Pancreas (tissue), 10 donors: ENCODE data around the gene FAM81B. TPM values are rescaled to one million over a fixed set of nuclear protein-coding genes. Genes with fewer than 3 reads are reported as not detected.

Experiments used
- ATAC-seq, 4 donors: fragments of 200-7000 bp; cut with Tn5 transposase; one replicate each; pipeline versions ENCODE4 v1.8.0 to v1.9.1; 2020; ENCODE audit warnings: mild to moderate bottlenecking in 4 of 4, moderate library complexity in 4 of 4
- DNase-seq, 6 donors: peaks; one replicate each; pipeline ENCODE4 v3.0.0-alpha.2; 2020
- FAIRE-seq: peaks from 2 replicates; lab custom pipeline; 2012; peaks lifted over from hg19 to GRCh38; lab: Jason Lieb, UNC
- H3K27ac ChIP-seq, 4 donors: fragments of 200-600 bp; sonication (generic); 1 replicate in 3 of 4; 2 replicates in 1 of 4; pipeline versions ENCODE4 v1.5.0 to v1.8.0; 2020
- H3K27me3 ChIP-seq, 4 donors: fragments of 200-600 bp; one replicate each; pipeline ENCODE4 v1.8.0; 2021
- H3K36me3 ChIP-seq, 3 donors: fragments of 200-600 bp; sonication (generic) in 1 of 3; one replicate each; pipeline versions ENCODE4 v1.5.0 to v1.8.0; 2020 to 2021
- H3K4me1 ChIP-seq, 3 donors: fragments of 200-600 bp; one replicate each; pipeline ENCODE4 v1.8.0; 2021
- H3K4me3 ChIP-seq, 4 donors: fragments of 200-600 bp; sonication (generic) in 2 of 4; one replicate each; pipeline versions ENCODE4 v1.5.0 to v1.8.0; 2020 to 2021
- H3K9me3 ChIP-seq, 4 donors: fragments of 200-600 bp; one replicate each; pipeline ENCODE4 v1.8.0; 2021
- WGBS, 2 donors: extraction: QIAGEN DNeasy Blood & Tissue Kit; methylation state at CpG; one replicate each; pipeline ENCODE4 v1.1.7; 2013; 5-methylcytosine and 5-hydroxymethylcytosine counted together
- intact Hi-C, 3 donors: fragments of 100-400 bp; cut with DNase I; formaldehyde crosslinking; loops; one replicate each; pipeline versions ENCODE4 v1.11.1 to v1.14.2; 2022
- polyA plus RNA-seq, 2 donors: library from polyadenylated mRNA; stranded (reverse); fragments of 200-250 nt; gene quantifications; one replicate each; pipeline ENCODE4 v1.2.3, GENCODE V29; 2013
- total RNA-seq, 6 donors: library from RNA; stranded (reverse); fragmentation: NEBNext Ultra II Directional in 4 of 6; extraction: Animal tissue kit (Norgen Biotek cat#: 25700) in 4 of 6; gene quantifications; one replicate each; pipeline versions ENCODE4 v1.2.1 to v1.2.4, GENCODE V29; 2021 to 2023
- TF ChIP-seq, protein P1 (sequence below), 4 donors: fragments of 200-600 bp; sonication (generic) in 3 of 4; IDR thresholded peaks; one replicate each; pipeline versions ENCODE4 v1.5.0 to v1.8.0; 2021; ENCODE audit warnings: antibody characterized with exemption in 4 of 4
- donor health status: healthy with polysubstance abuse.
- donor health status: DM: no; HTN: no; CAD: no; lungs with moderate emphysema.
- donor health status: DM: no; HTN: no; CAD: no.
- donor health status: control.
- donor health status: control.
- donor health status: Bipolar disorder and iron deficiency.
- donor health status: DM: yes; HTN: yes; CAD: no.
- donor health status: DM: no; HTN: no; CAD: no.
- donor health status: DM: no; HTN: no; CAD: no.
- donor health status: DM: yes; HTN: yes; CAD: no.

FAM81B gene
- total and polyA plus RNA-seq, 8 donors = 0.27 to 0.93 (median 0.48) TPM

DNA sequence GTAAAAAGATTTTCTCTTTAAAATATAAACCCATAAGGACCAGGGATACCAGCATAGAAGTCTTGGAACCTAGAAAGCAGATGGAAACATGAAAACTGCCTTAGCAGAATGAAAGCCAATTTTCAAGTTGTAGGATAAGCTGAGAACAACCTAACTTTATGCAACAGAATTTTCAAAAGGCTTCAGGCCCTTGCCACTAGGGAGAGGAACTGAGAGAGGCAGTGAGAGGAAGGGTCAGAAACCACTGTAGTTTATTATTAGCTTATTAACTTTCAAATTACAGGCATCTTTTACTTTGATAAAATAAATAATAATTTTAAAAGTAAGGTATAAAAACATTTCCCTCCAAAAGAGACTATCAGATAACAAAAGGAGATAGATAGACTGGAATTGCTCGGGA is 33.4 kb downstream of the FAM81B start:
- H3K27ac ChIP-seq = no peak overlapping the region
- no peaks in the 10 kb centered on the region for H3K27me3 ChIP-seq
- H3K9me3 ChIP-seq = no peaks in the 10 kb centered on the region
- intact Hi-C loops = no loop called here
- no peak for FAIRE-seq
- ATAC-seq = no peak
- no peaks in the 10 kb centered on the region for H3K4me1 ChIP-seq
- no peak for DNase-seq
- 90 to 100% methylated on average over 1 of the region's 1 CpG for WGBS, 2 donors
- H3K4me3 ChIP-seq = no peak overlapping the region
- no peaks in the 10 kb centered on the region for H3K36me3 ChIP-seq
- TF ChIP-seq, protein P1, sequence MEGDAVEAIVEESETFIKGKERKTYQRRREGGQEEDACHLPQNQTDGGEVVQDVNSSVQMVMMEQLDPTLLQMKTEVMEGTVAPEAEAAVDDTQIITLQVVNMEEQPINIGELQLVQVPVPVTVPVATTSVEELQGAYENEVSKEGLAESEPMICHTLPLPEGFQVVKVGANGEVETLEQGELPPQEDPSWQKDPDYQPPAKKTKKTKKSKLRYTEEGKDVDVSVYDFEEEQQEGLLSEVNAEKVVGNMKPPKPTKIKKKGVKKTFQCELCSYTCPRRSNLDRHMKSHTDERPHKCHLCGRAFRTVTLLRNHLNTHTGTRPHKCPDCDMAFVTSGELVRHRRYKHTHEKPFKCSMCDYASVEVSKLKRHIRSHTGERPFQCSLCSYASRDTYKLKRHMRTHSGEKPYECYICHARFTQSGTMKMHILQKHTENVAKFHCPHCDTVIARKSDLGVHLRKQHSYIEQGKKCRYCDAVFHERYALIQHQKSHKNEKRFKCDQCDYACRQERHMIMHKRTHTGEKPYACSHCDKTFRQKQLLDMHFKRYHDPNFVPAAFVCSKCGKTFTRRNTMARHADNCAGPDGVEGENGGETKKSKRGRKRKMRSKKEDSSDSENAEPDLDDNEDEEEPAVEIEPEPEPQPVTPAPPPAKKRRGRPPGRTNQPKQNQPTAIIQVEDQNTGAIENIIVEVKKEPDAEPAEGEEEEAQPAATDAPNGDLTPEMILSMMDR (IDR thresholded peaks at IDR 0.05) = no peak

DNA sequence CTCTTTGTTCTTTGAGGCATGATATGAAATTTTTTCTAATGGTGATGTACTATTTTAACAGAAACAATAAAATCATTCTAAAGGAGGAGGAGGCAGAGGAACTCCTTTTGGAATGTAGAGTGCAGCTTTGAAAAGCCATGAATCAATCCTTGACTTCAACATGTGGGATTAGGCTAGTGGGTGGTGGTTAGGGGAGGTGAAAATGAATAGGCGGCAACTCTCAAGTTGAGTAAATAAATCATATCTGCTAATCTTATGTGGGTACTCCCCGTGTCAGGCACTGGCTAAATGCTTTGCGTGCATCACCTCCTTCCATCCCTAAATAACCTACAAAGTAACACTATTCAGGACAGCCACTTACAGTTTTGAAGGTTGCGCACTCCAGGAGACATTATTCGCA is 35.1 kb downstream of the FAM81B start:
- H3K27me3 ChIP-seq = no peaks in the 10 kb centered on the region
- H3K9me3 ChIP-seq = no peaks in the 10 kb centered on the region
- ATAC-seq (no peak), DNase-seq (no peak), FAIRE-seq (no peak)
- H3K27ac ChIP-seq = no peak overlapping the region
- TF ChIP-seq, protein P1 (IDR thresholded peaks at IDR 0.05) = no peak
- intact Hi-C loops = no loop called here
- WGBS, 2 donors = 63 to 72% methylated on average over 5 of the region's 5 CpGs
- no peaks in the 10 kb centered on the region for H3K4me1 ChIP-seq
- no peaks in the 10 kb centered on the region for H3K36me3 ChIP-seq
- no peak overlapping the region for H3K4me3 ChIP-seq

DNA sequence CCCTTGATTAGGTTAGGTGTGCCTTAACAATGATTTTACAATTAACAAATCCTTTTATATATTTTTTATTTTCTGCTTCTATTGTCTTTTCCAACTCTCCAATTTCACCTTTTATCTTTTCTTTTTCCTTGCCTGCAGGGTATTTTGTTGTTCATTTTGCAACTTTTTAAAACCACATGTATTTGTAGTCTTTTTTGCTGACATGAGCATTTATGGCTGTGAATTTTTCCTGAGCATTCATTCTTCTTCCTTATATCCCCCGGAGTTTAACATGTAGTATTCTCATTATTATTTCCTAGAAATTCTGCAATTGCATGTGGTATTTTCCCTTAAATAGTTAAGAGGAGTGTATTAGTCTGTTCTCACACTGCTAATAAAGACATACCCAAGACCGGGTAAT is 41.6 kb downstream of the FAM81B start:
- DNase-seq = no peak
- H3K9me3 ChIP-seq = no peaks in the 10 kb centered on the region
- TF ChIP-seq, protein P1 (IDR thresholded peaks at IDR 0.05) = no peak
- ATAC-seq = no peak
- whole genome bisulfite sequencing, 2 donors = 85 to 94% methylated on average over 2 of the region's 2 CpGs
- H3K4me1 ChIP-seq = no peaks in the 10 kb centered on the region
- FAIRE-seq = no peak
- H3K36me3 ChIP-seq = no peaks in the 10 kb centered on the region
- intact Hi-C loops = no loop called here
- no peaks in the 10 kb centered on the region for H3K27me3 ChIP-seq
- H3K27ac ChIP-seq = no peak overlapping the region
- H3K4me3 ChIP-seq = no peak overlapping the region

DNA sequence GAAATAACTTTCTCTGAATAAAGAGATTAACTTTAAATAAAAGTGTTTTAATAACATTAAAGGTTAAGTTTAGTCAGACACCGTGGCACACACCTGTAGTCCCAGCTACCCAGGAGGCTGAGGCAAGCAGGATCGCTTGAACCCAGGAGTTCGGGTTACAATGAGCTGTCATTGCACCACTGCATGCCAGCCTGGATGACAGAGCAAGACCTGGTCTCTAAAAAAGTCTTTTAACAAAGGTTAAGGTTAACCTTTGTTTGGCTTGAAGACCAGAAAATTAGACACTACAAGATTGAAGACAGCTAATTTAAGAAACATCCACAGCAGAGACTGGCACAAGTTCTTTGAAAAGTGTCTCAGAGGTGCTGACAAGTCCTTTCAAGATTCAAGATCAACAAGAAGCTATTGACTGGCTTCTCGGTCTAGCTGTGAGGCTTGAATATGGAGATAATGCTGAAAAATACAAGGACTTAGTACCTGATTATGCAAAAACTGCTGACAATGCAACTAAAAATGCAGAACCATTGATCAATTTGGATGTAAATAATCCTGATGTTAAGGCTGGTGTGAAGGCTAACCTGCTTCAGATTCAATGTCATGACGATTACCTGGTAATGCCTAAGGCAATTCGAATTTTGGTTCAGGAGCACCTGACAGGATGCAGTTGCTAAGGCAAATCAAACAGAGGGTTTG is 48.8 kb downstream of the FAM81B start:
- 62 to 67% methylated on average over 6 of the region's 6 CpGs for WGBS, 2 donors
- H3K9me3 ChIP-seq = no peaks in the 10 kb centered on the region
- DNase-seq (no peak), FAIRE-seq (no peak), ATAC-seq (no peak)
- no peaks in the 10 kb centered on the region for H3K27me3 ChIP-seq
- H3K4me1 ChIP-seq = no peaks in the 10 kb centered on the region
- intact Hi-C loops = no loop called here
- H3K4me3 ChIP-seq = no peak overlapping the region
- TF ChIP-seq, protein P1 (IDR thresholded peaks at IDR 0.05) = no peak
- no peaks in the 10 kb centered on the region for H3K36me3 ChIP-seq
- no peak overlapping the region for H3K27ac ChIP-seq

DNA sequence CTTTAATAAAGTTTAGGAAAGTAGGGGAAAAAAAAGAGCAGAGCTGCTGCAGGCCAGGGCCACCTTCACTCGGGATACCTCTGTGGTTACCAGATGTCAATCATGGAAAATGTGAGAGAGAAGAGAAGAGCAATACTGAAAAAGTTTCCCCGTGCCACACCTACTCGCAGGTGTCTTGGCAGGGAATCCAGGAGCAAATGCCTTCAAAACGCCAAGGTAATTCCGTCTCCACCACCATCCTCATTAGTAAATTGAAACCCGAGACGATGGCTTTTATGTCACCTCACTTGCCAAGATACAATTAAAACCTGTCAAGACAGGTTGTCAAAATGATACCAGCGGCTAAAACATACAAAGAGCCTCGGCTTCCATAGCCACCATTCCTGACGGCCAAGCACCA is 49.7 kb downstream of the FAM81B start:
- no peak for ATAC-seq
- no peaks in the 10 kb centered on the region for H3K27me3 ChIP-seq
- no peak overlapping the region for H3K27ac ChIP-seq
- WGBS, 2 donors = 61 to 71% methylated on average over 10 of the region's 10 CpGs
- H3K36me3 ChIP-seq = no peaks in the 10 kb centered on the region
- H3K4me1 ChIP-seq = no peaks in the 10 kb centered on the region
- intact Hi-C loops = no loop called here
- FAIRE-seq = no peak
- no peaks in the 10 kb centered on the region for H3K9me3 ChIP-seq
- no peak overlapping the region for H3K4me3 ChIP-seq
- DNase-seq = no peak
- TF ChIP-seq, protein P1 (IDR thresholded peaks at IDR 0.05) = no peak
